CD4-positive, alpha-beta memory T cell (primary cell): ENCODE measurements around the gene DIABLO. TPM values are rescaled to one million over a fixed set of nuclear protein-coding genes. Genes with fewer than 3 reads are reported as not detected.
"Not testable (repeated sequence)": the region's sequence is repeated elsewhere in the genome, so short reads cannot be mapped to it uniquely, and the experiment has no call there.

Source experiments
- CTCF ChIA-PET: fragments of 350-600 bp; sonication (Branson Sonifier 250); formaldehyde crosslinking; loops from one replicate; lab custom pipeline; 2021; ENCODE audit warnings: inconsistent platforms; ENCODE audit not compliant: partially characterized antibody; lab: Charles Lee
- POLR2A ChIA-PET: fragments of 350-600 bp; sonication (Branson Sonifier 250); formaldehyde crosslinking; loops from one replicate; lab custom pipeline; 2021; ENCODE audit not compliant: partially characterized antibody; lab: Charles Lee
- DNase-seq, 5 donors: peaks; one replicate each; pipeline versions ENCODE4 v3.0.0 to v3.0.0-alpha.2; 2020 to 2022; ENCODE audit warnings: mixed read lengths in 1 of 5
- H3K27ac ChIP-seq: one replicate; pipeline ENCODE4 v1.7.0; 2013; ENCODE audit warnings: low read depth, low read length
- H3K27me3 ChIP-seq: 2 replicates; pipeline ENCODE4 v1.7.0; 2013; ENCODE audit warnings: mild to moderate bottlenecking, low read length, moderate library complexity; ENCODE audit not compliant: insufficient read depth
- H3K36me3 ChIP-seq: 2 replicates; pipeline ENCODE4 v1.7.0; 2013; ENCODE audit warnings: mild to moderate bottlenecking, low read length, moderate library complexity; ENCODE audit not compliant: insufficient read depth
- H3K4me1 ChIP-seq: 2 replicates; pipeline ENCODE4 v1.7.0; 2013; ENCODE audit warnings: mild to moderate bottlenecking, low read length, moderate library complexity; ENCODE audit not compliant: insufficient read depth
- H3K4me3 ChIP-seq, 2 donors: one replicate each; pipeline ENCODE4 v1.7.0; 2013; ENCODE audit warnings: low read length in 2 of 2, mild to moderate bottlenecking in 1 of 2
- H3K9me3 ChIP-seq, 2 donors: one replicate each; pipeline ENCODE4 v1.7.0; 2013; ENCODE audit warnings: low read length in 2 of 2, control low read depth in 1 of 2; ENCODE audit not compliant: control insufficient read depth in 1 of 2
- H3K27ac Mint-ChIP-seq, 7 donors: one replicate each; pipeline ENCODE4 v1.8.0; 2020 to 2021; ENCODE audit warnings: mixed read lengths in 7 of 7, mild to moderate bottlenecking in 6 of 7, inconsistent platforms in 3 of 7, moderate library complexity in 3 of 7
- H3K27me3 Mint-ChIP-seq, 2 donors: one replicate each; pipeline ENCODE4 v1.8.0; 2020 to 2021; ENCODE audit warnings: mixed read lengths in 2 of 2
- H3K36me3 Mint-ChIP-seq, 2 donors: one replicate each; pipeline ENCODE4 v1.8.0; 2020 to 2021; ENCODE audit warnings: mixed read lengths in 2 of 2, inconsistent platforms in 1 of 2, mild to moderate bottlenecking in 1 of 2
- H3K4me1 Mint-ChIP-seq, 4 donors: one replicate each; pipeline ENCODE4 v1.8.0; 2020 to 2021; ENCODE audit warnings: mixed read lengths in 4 of 4, mild to moderate bottlenecking in 1 of 4
- H3K4me3 Mint-ChIP-seq, 8 donors: one replicate each; pipeline ENCODE4 v1.8.0; 2020 to 2021; ENCODE audit warnings: mixed read lengths in 8 of 8, mild to moderate bottlenecking in 7 of 8, moderate library complexity in 6 of 8, inconsistent platforms in 3 of 8
- H3K9me3 Mint-ChIP-seq, 8 donors: one replicate each; pipeline ENCODE4 v1.8.0; 2020 to 2021; ENCODE audit warnings: mixed read lengths in 8 of 8, mild to moderate bottlenecking in 5 of 8, inconsistent platforms in 3 of 8, moderate library complexity in 1 of 8
- intact Hi-C: fragments of 100-400 bp; cut with micrococcal nuclease; formaldehyde crosslinking; loops from one replicate; pipeline ENCODE4 v1.15.1; 2023
- polyA plus RNA-seq, 2 donors: library from polyadenylated mRNA; unstranded; fragments of 300-500 nt; fragmentation: Illumina TruSeq; gene quantifications; one replicate each; pipeline ENCODE4 v1.2.3, GENCODE V29; 2021
- total RNA-seq, 2 experiments: library from RNA; stranded (reverse); gene quantifications; one replicate each; pipeline ENCODE4 v1.2.3, GENCODE V29; 2021

DIABLO gene
- total and polyA plus RNA-seq, 4 experiments from 2014 or later = 40.0 to 62.0 (median 52.9) TPM

GRCh38 chr12:122258939-122259338 is 33.1 kb upstream of the DIABLO start:
- H3K9me3 ChIP-seq, H3K27ac ChIP-seq, intact Hi-C loops, H3K4me1 ChIP-seq, H3K9me3 Mint-ChIP-seq, H3K27me3 Mint-ChIP-seq, DNase-seq, H3K4me3 ChIP-seq, H3K27me3 ChIP-seq: not testable (repeated sequence)
- H3K36me3 ChIP-seq = peaks cover 18% of the 10 kb centered on the region
- peaks cover 17 to 37% (median 23%) of the 10 kb centered on the region in 4 donors for H3K4me1 Mint-ChIP-seq
- peak overlapping the region in 1 of 8 donors; percentile 48 for H3K4me3 Mint-ChIP-seq
- H3K27ac Mint-ChIP-seq = peak overlapping the region in 2 of 7 donors; percentile 68 to 79
- H3K36me3 Mint-ChIP-seq = peaks cover 45 to 69% of the 10 kb centered on the region in 2 donors
- ChIA-PET POLR2A (interaction anchor here (5.2 kb wide), 1 partner anchor 14 kb away, joined by 31 read pairs; no protein-coding TSS in a partner anchor), CTCF (interaction anchor here (1.2 kb wide), 1 partner anchor 15 kb away, joined by 3 read pairs; no protein-coding TSS in a partner anchor)

GRCh38 chr12:122258462-122258861 is 32.6 kb upstream of the DIABLO start:
- intact Hi-C loops, H3K27me3 ChIP-seq, H3K4me1 ChIP-seq, H3K9me3 ChIP-seq, H3K27me3 Mint-ChIP-seq, H3K4me3 ChIP-seq, DNase-seq, H3K4me3 Mint-ChIP-seq, H3K27ac ChIP-seq, H3K9me3 Mint-ChIP-seq: not testable (repeated sequence)
- ChIA-PET CTCF (interaction anchor here (1.2 to 1.5 kb wide), 2 partner anchors 14 to 27 kb away, joined by 3 read pairs; no protein-coding TSS in a partner anchor), POLR2A (interaction anchor here (5.2 kb wide), 1 partner anchor 13 kb away, joined by 31 read pairs; no protein-coding TSS in a partner anchor)
- H3K36me3 ChIP-seq = peaks cover 14% of the 10 kb centered on the region
- Mint-ChIP-seq H3K36me3 (peaks cover 46 to 67% of the 10 kb centered on the region in 2 donors), H3K27ac (peak overlapping the region in 4 of 7 donors; percentile 17 to 78 (median 66)), H3K4me1 (peaks cover 16 to 37% (median 20%) of the 10 kb centered on the region in 4 donors)

- Mint-ChIP-seq H3K9me3 (no peaks in the 10 kb centered on the region), H3K4me1 (peaks cover 5 to 11% (median 10%) of the 10 kb centered on the region in 4 donors), H3K27ac (no peak overlapping the region), H3K4me3 (no peak overlapping the region), H3K36me3 (peaks cover 29 to 43% of the 10 kb centered on the region in 2 donors), H3K27me3 (no peaks in the 10 kb centered on the region)
- Histone ChIP-seq H3K27me3 (no peaks in the 10 kb centered on the region), H3K27ac (no peak overlapping the region), H3K9me3 (no peaks in the 10 kb centered on the region), H3K36me3 (peaks cover 30% of the 10 kb centered on the region), H3K4me1 (peaks cover 6% of the 10 kb centered on the region), H3K4me3 (no peak overlapping the region)
- ChIA-PET CTCF (no interaction called here), POLR2A (interaction anchor here (0.7 to 1.0 kb wide), 2 partner anchors 10 to 15 kb away, joined by 3 read pairs; no protein-coding TSS in a partner anchor)
- intact Hi-C loops = no loop called here
- no peak for DNase-seq
Observed at GRCh38 chr12:122250536-122250935, 24.7 kb upstream of the DIABLO start.

- ChIA-PET CTCF (interaction anchor here (2.1 kb wide), 1 partner anchor 16 kb away, joined by 6 read pairs; the partner anchor contains the start of gene VPS33A), POLR2A (interaction anchor here (1.0 to 1.4 kb wide), 2 partner anchors 16 kb away, joined by 3 read pairs; no protein-coding TSS in a partner anchor)
- H3K9me3 Mint-ChIP-seq = no peaks in the 10 kb centered on the region
- H3K27ac Mint-ChIP-seq = peak overlapping the region in 3 of 7 donors; percentile 43 to 75 (median 57)
- Histone ChIP-seq H3K36me3 (peaks cover 30% of the 10 kb centered on the region), H3K27ac (no peak overlapping the region), H3K9me3 (no peaks in the 10 kb centered on the region), H3K4me1 (peaks cover 10% of the 10 kb centered on the region), H3K4me3 (no peak overlapping the region), H3K27me3 (no peaks in the 10 kb centered on the region)
- DNase-seq = no peak
- peaks cover 7 to 13% (median 10%) of the 10 kb centered on the region in 4 donors for H3K4me1 Mint-ChIP-seq
- H3K4me3 Mint-ChIP-seq = no peak overlapping the region
- no peaks in the 10 kb centered on the region for H3K27me3 Mint-ChIP-seq
- H3K36me3 Mint-ChIP-seq = peaks cover 28 to 41% of the 10 kb centered on the region in 2 donors
- intact Hi-C loops = no loop called here
Observed at GRCh38 chr12:122250047-122250446, 24.2 kb upstream of the DIABLO start.

GRCh38 chr12:122245553-122245952 is 19.7 kb upstream of the DIABLO start:
- no peaks in the 10 kb centered on the region for H3K27me3 ChIP-seq
- peak overlapping the region; percentile 67 for H3K27ac ChIP-seq
- Mint-ChIP-seq H3K27me3 (no peaks in the 10 kb centered on the region), H3K9me3 (no peaks in the 10 kb centered on the region), H3K4me1 (peaks cover 23 to 42% (median 34%) of the 10 kb centered on the region in 4 donors), H3K27ac (peak overlapping the region; percentile 64 to 96 (median 94)), H3K36me3 (peaks cover 33 to 46% of the 10 kb centered on the region in 2 donors), H3K4me3 (peak overlapping the region; percentile 90 to 95 (median 93))
- intact Hi-C loops = no loop called here
- H3K36me3 ChIP-seq = peaks cover 20% of the 10 kb centered on the region
- CTCF ChIA-PET = interaction anchor here (1.4 to 4.0 kb wide), 5 partner anchors 13 to 255 kb away, joined by 3 to 35 read pairs (median 16); partner anchors contain the start of genes DIABLO, VPS33A and ZCCHC8
- POLR2A ChIA-PET = interaction anchor here (1.4 to 4.8 kb wide), 13 partner anchors 9 to 1954 kb away, joined by 4 to 155 read pairs (median 7); partner anchors contain the start of genes B3GNT4, DIABLO, RNU4-2 and VPS33A
- H3K4me3 ChIP-seq = peak overlapping the region; percentile 63 to 92
- DNase-seq = peak in 1 of 5 donors; percentile 18
- H3K4me1 ChIP-seq = peaks cover 41% of the 10 kb centered on the region
- H3K9me3 ChIP-seq = no peaks in the 10 kb centered on the region

GRCh38 chr12:122244565-122245371 is 18.9 kb upstream of the DIABLO start:
- DNase-seq = peak; percentile 64 to 76 (median 74)
- peaks cover 31 to 46% of the 10 kb centered on the region in 2 donors for H3K36me3 Mint-ChIP-seq
- Histone ChIP-seq H3K27ac (peak overlapping the region; percentile 67), H3K36me3 (peaks cover 22% of the 10 kb centered on the region), H3K4me3 (peak overlapping the region; percentile 63 to 92), H3K9me3 (no peaks in the 10 kb centered on the region), H3K27me3 (no peaks in the 10 kb centered on the region), H3K4me1 (peaks cover 46% of the 10 kb centered on the region)
- intact Hi-C loops = loop anchor here (1.0 kb wide), 3 partner anchors 18 to 41 kb away; partner anchors contain the start of genes B3GNT4, DIABLO and VPS33A
- H3K27me3 Mint-ChIP-seq = no peaks in the 10 kb centered on the region
- H3K4me1 Mint-ChIP-seq = peaks cover 25 to 50% (median 38%) of the 10 kb centered on the region in 4 donors
- H3K9me3 Mint-ChIP-seq = no peaks in the 10 kb centered on the region
- ChIA-PET POLR2A (interaction anchor here (0.5 to 4.8 kb wide), 20 partner anchors 8 to 1953 kb away, joined by 3 to 155 read pairs (median 6); partner anchors contain the start of genes B3GNT4, DIABLO, KNTC1 and RNU4-2), CTCF (interaction anchor here (0.6 to 4.0 kb wide), 9 partner anchors 9 to 256 kb away, joined by 3 to 35 read pairs (median 9); partner anchors contain the start of genes DIABLO, VPS33A and ZCCHC8)
- peak overlapping the region; percentile 94 to 97 (median 95) for H3K27ac Mint-ChIP-seq
- peak overlapping the region; percentile 90 to 95 (median 93) for H3K4me3 Mint-ChIP-seq
